B cell (primary cell): Measurements from ENCODE around the gene BMERB1. TPM values are rescaled to one million over a fixed set of nuclear protein-coding genes. Genes with fewer than 3 reads are reported as not detected.

Experiments used
- ATAC-seq: fragments of 200-7000 bp; cut with Tn5 transposase; one replicate; pipeline ENCODE4 v1.10.0; 2021; ENCODE audit warnings: low read depth, mild to moderate bottlenecking, moderate number of reproducible peaks, moderate library complexity
- CTCF ChIA-PET: fragments of 350-600 bp; sonication (Branson Sonifier 250); formaldehyde crosslinking; loops from one replicate; lab custom pipeline; 2021; ENCODE audit warnings: antibody characterized with exemption, inconsistent platforms; lab: Charles Lee
- POLR2A ChIA-PET: fragments of 350-600 bp; sonication (Branson Sonifier 250); formaldehyde crosslinking; loops from one replicate; lab custom pipeline; 2021; ENCODE audit warnings: antibody characterized with exemption; lab: Charles Lee
- DNase-seq: peaks from one replicate; pipeline ENCODE4 v3.0.0; 2013
- H2AFZ ChIP-seq: 2 replicates; pipeline ENCODE4 v1.6.1; 2012; ENCODE audit warnings: mild to moderate bottlenecking, low read depth, low read length; ENCODE audit not compliant: insufficient read depth, poor library complexity, severe bottlenecking
- H3K27ac ChIP-seq, 2 donors: 1 replicate in 1 of 2; 2 replicates in 1 of 2; pipeline ENCODE4 v1.5.1; 2012 to 2013; ENCODE audit warnings: low read length in 2 of 2, mild to moderate bottlenecking in 2 of 2, moderate library complexity in 1 of 2
- H3K27me3 ChIP-seq, 4 experiments: fragments of 200-600 bp in 1 of 4; sonication (generic) in 1 of 4; replicated peaks in 1 of 4; 1 replicate in 2 of 4; 2 replicates in 2 of 4; pipeline versions ENCODE4 v1.6.1 to v1.7.0; 2013 to 2016; ENCODE audit warnings: low read length in 3 of 4, mild to moderate bottlenecking in 2 of 4, mixed read lengths in 1 of 4, moderate library complexity in 1 of 4; ENCODE audit not compliant: insufficient read depth in 4 of 4, control insufficient read depth in 3 of 4; ENCODE audit errors: control extremely low read depth in 1 of 4
- H3K36me3 ChIP-seq, 2 experiments: replicated peaks in 1 of 2; 1 replicate in 1 of 2; 2 replicates in 1 of 2; pipeline versions ENCODE4 v1.6.1 to v1.7.1; 2013; ENCODE audit warnings: low read length in 1 of 2; ENCODE audit not compliant: insufficient read depth in 2 of 2, control insufficient read depth in 1 of 2; ENCODE audit errors: control extremely low read depth in 1 of 2, extremely low read depth in 1 of 2
- H3K4me1 ChIP-seq, 2 donors: fragments of 200-600 bp in 1 of 2; sonication (generic) in 1 of 2; 1 replicate in 1 of 2; 2 replicates in 1 of 2; pipeline versions ENCODE4 v1.5.1 to v1.6.1; 2013 to 2017; ENCODE audit warnings: low read length in 2 of 2; ENCODE audit not compliant: control insufficient read depth in 2 of 2, insufficient read depth in 2 of 2
- H3K4me2 ChIP-seq: replicated peaks from 2 replicates; pipeline ENCODE3; 2012; ENCODE audit warnings: mild to moderate bottlenecking, low read depth, low read length; ENCODE audit not compliant: poor library complexity, severe bottlenecking
- H3K4me3 ChIP-seq, 5 experiments: fragments of 200-600 bp in 1 of 5; sonication (generic) in 1 of 5; 1 replicate in 3 of 5; 2 replicates in 2 of 5; pipeline versions ENCODE4 v1.5.1 to v1.7.0; 2011 to 2016; ENCODE audit warnings: low read length in 4 of 5, mild to moderate bottlenecking in 4 of 5, low read depth in 2 of 5, control low read depth in 1 of 5, moderate library complexity in 1 of 5; ENCODE audit not compliant: insufficient read depth in 1 of 5; ENCODE audit errors: control extremely low read depth in 1 of 5, extremely low read depth in 1 of 5
- H3K79me2 ChIP-seq: fragments of 200-600 bp; sonication (generic); one replicate; pipeline ENCODE4 v1.6.0; 2016; ENCODE audit warnings: low read length; ENCODE audit not compliant: control insufficient read depth, insufficient read depth
- H3K9ac ChIP-seq: fragments of 200-600 bp; sonication (generic); 2 replicates; pipeline ENCODE4 v1.6.1; 2017; ENCODE audit warnings: mild to moderate bottlenecking, low read length, moderate library complexity
- H3K9me3 ChIP-seq, 3 donors: one replicate each; pipeline versions ENCODE4 v1.6.1 to v1.7.1; 2013; ENCODE audit warnings: low read length in 2 of 3; ENCODE audit not compliant: control insufficient read depth in 2 of 3, insufficient read depth in 1 of 3; ENCODE audit errors: control extremely low read depth in 1 of 3
- H4K20me1 ChIP-seq: 2 replicates; pipeline ENCODE4 v1.6.0; 2012; ENCODE audit warnings: mild to moderate bottlenecking, low read length; ENCODE audit not compliant: insufficient read depth, control insufficient read depth, poor library complexity, severe bottlenecking
- H3K27ac Mint-ChIP-seq: one replicate; pipeline ENCODE4 v1.8.0; 2021; ENCODE audit warnings: mixed read lengths
- H3K27me3 Mint-ChIP-seq: one replicate; pipeline ENCODE4 v1.8.0; 2021; ENCODE audit warnings: mixed read lengths
- H3K4me1 Mint-ChIP-seq: one replicate; pipeline ENCODE4 v1.8.0; 2021; ENCODE audit warnings: mixed read lengths
- H3K4me3 Mint-ChIP-seq: one replicate; pipeline ENCODE4 v1.8.0; 2021; ENCODE audit warnings: mixed read lengths
- H3K9me3 Mint-ChIP-seq: one replicate; pipeline ENCODE4 v1.8.0; 2022; ENCODE audit warnings: mixed read lengths; ENCODE audit not compliant: insufficient read depth
- CTCF ChIP-seq: fragments of 200-600 bp; IDR thresholded peaks from one replicate; pipeline ENCODE4 v1.8.0; 2022; ENCODE audit warnings: antibody characterized with exemption, mild to moderate bottlenecking
- EZH2 ChIP-seq: IDR thresholded peaks from 2 replicates; pipeline ENCODE4 v1.6.1; 2012; ENCODE audit warnings: borderline replicate concordance, low read depth, mild to moderate bottlenecking, moderate library complexity, low read length; ENCODE audit not compliant: insufficient read depth, poor library complexity, severe bottlenecking
- WGBS: methylation state at CpG from one replicate; pipeline ENCODE4 v1.1.5; 2013; ENCODE audit warnings: missing lambda C conversion rate; ENCODE audit not compliant: insufficient coverage; 5-methylcytosine and 5-hydroxymethylcytosine counted together
- intact Hi-C: fragments of 100-400 bp; cut with micrococcal nuclease; formaldehyde crosslinking; loops from one replicate; pipeline ENCODE4 v1.10.0; 2022
- polyA plus RNA-seq: library from polyadenylated mRNA; depleted of rRNA; stranded (reverse); fragments of >200 nt; gene quantifications from 2 replicates; pipeline ENCODE4 v1.2.3, GENCODE V29; 2012
- total RNA-seq, 2 donors: library from RNA; stranded (reverse); fragments of 120-200 nt in 1 of 2; gene quantifications; 1 replicate in 1 of 2; 2 replicates in 1 of 2; pipeline versions ENCODE4 v1.2.3 to v1.2.4, GENCODE V29; 2013 to 2022

BMERB1 gene
- total and polyA plus RNA-seq, 2 donors (not counting 1 experiment from before 2014, with no cell fraction given): 2.2 to 11.2 TPM

GRCh38 chr16:15450624-15451023 lies 16.2 kb downstream of the BMERB1 start:
- Histone ChIP-seq H4K20me1 (no peaks in the 10 kb centered on the region), H2AFZ (no peak overlapping the region), H3K4me3 (no peak overlapping the region), H3K9ac (no peak overlapping the region), H3K4me1 (no peaks in the 10 kb centered on the region), H3K27me3 (peaks cover 0 to 2% (median 0%) of the 10 kb centered on the region in 4 experiments), H3K79me2 (no peaks in the 10 kb centered on the region), H3K4me2 (no peak overlapping the region), H3K9me3 (peaks cover 0 to 3% (median 3%) of the 10 kb centered on the region in 3 donors), H3K27ac (no peak overlapping the region), H3K36me3 (no peaks in the 10 kb centered on the region)
- intact Hi-C loops: no loop called here
- peaks cover 4% of the 10 kb centered on the region for H3K27me3 Mint-ChIP-seq
- no peak overlapping the region for H3K27ac Mint-ChIP-seq
- ATAC-seq (no peak), DNase-seq (no peak)
- ChIA-PET CTCF (interaction anchor here (0.9 kb wide), 1 partner anchor 24 kb away, joined by 3 read pairs; no protein-coding TSS in a partner anchor), POLR2A (no interaction called here)
- H3K4me3 Mint-ChIP-seq: no peak overlapping the region
- peaks cover 2% of the 10 kb centered on the region for H3K9me3 Mint-ChIP-seq
- TF ChIP-seq CTCF (no peak), EZH2 (no peak)
- no peaks in the 10 kb centered on the region for H3K4me1 Mint-ChIP-seq
- 100% methylated on average over 3 of the region's 6 CpGs for WGBS

- 93% methylated on average over 8 of the region's 10 CpGs for WGBS
- Histone ChIP-seq H3K4me1 (no peaks in the 10 kb centered on the region), H3K36me3 (no peaks in the 10 kb centered on the region), H3K27me3 (peaks cover 0 to 2% (median 0%) of the 10 kb centered on the region in 4 experiments), H3K9me3 (no peaks in the 10 kb centered on the region), H3K4me2 (no peak overlapping the region), H3K4me3 (no peak overlapping the region), H4K20me1 (no peaks in the 10 kb centered on the region), H3K9ac (no peak overlapping the region), H3K79me2 (no peaks in the 10 kb centered on the region), H2AFZ (no peak overlapping the region), H3K27ac (no peak overlapping the region)
- Mint-ChIP-seq H3K4me1 (no peaks in the 10 kb centered on the region), H3K4me3 (no peak overlapping the region), H3K27me3 (peaks cover 4% of the 10 kb centered on the region), H3K9me3 (no peaks in the 10 kb centered on the region), H3K27ac (no peak overlapping the region)
- POLR2A ChIA-PET: no interaction called here
- CTCF ChIA-PET: interaction anchor here (1.3 kb wide), 1 partner anchor 1202 kb away, joined by 3 read pairs; no protein-coding TSS in a partner anchor
- intact Hi-C loops: no loop called here
- ATAC-seq (no peak), DNase-seq (no peak)
- TF ChIP-seq EZH2 (no peak), CTCF (no peak)
Observed at GRCh38 chr16:15451098-15451731, 16.8 kb downstream of the BMERB1 start.
